ENCODE measurements around the gene EFNA5.

Gene EFNA5

GRCh38 chr5:107676702-107677101 is 6.0 kb upstream of the EFNA5 start (continued):
- TF ChIP-seq BCL11B (tag by site-specific recombination; IDR thresholded peaks at IDR 0.05; ENCODE audit: low read depth) = no peak
- no peak for TF ChIP-seq ZNF513 (tag by site-specific recombination; IDR thresholded peaks at IDR 0.05)
- no peak for TF ChIP-seq ZSCAN30 (tag by site-specific recombination; IDR thresholded peaks at IDR 0.05)
- no peak for TF ChIP-seq ZNF549 (tag by site-specific recombination; IDR thresholded peaks at IDR 0.05)
- TF ChIP-seq GLI2 (tag by site-specific recombination; IDR thresholded peaks at IDR 0.05; ENCODE audit: borderline replicate concordance, low read depth) = no peak
- TF ChIP-seq ZNF530 (tag by site-specific recombination; IDR thresholded peaks at IDR 0.05; ENCODE audit: low read depth) = no peak
- TF ChIP-seq ZBTB20 (tag by site-specific recombination; IDR thresholded peaks at IDR 0.05) = no peak
- no peak for TF ChIP-seq HOXA7 (CRISPR knock-in tag; IDR thresholded peaks at IDR 0.05; ENCODE audit: borderline replicate concordance)
- no peak for TF ChIP-seq ZNF488 (tag by site-specific recombination; IDR thresholded peaks at IDR 0.05)
- TF ChIP-seq SP2 (tag by site-specific recombination; IDR thresholded peaks at IDR 0.05) = no peak

- ChIA-PET CTCF (interaction anchor here (1.0 to 1.3 kb wide), 4 partner anchors 14 to 1220 kb away, joined by 3 to 4 read pairs (median 3); no protein-coding TSS in a partner anchor), POLR2A (no interaction called here)
- H3K9me3 ChIP-seq (ENCODE audit: control insufficient read depth, insufficient read depth, low read depth, low read length) = no peaks in the 10 kb centered on the region
- TF ChIP-seq SP2 (tag by site-specific recombination; IDR thresholded peaks at IDR 0.05) = no peak
- peak; percentile 44; the same call in 1 of the 2 replicates for TF ChIP-seq EGR2 (tag by site-specific recombination; IDR thresholded peaks at IDR 0.05; ENCODE audit: low read depth)
- peak; percentile 35 for TF ChIP-seq ZFHX2 (tag by site-specific recombination; conservative IDR thresholded peaks at IDR 0.05)
- H3K36me3 ChIP-seq (ENCODE audit: control insufficient read depth in 2 of 2, insufficient read depth in 1 of 2, low read length in 2 of 2) = no peaks in the 10 kb centered on the region
- no peak overlapping the region for H3K27ac ChIP-seq (ENCODE audit: extremely low read depth, low read depth, low read length)
- H3K4me1 ChIP-seq (ENCODE audit: control insufficient read depth, insufficient read depth, low read length) = no peaks in the 10 kb centered on the region
- no peak overlapping the region for H3K4me3 ChIP-seq (ENCODE audit: low read depth, low read length)
Measured at GRCh38 chr5:107675201-107675600, 4.5 kb upstream of the EFNA5 start.

- ChIA-PET CTCF (interaction anchor here (0.6 to 1.5 kb wide), 10 partner anchors 14 to 1478 kb away, joined by 3 to 5 read pairs (median 4); no protein-coding TSS in a partner anchor), POLR2A (no interaction called here)
- no peaks in the 10 kb centered on the region for H3K9me3 ChIP-seq (ENCODE audit: control insufficient read depth, insufficient read depth, low read depth, low read length)
- no peak overlapping the region for H3K4me3 ChIP-seq (ENCODE audit: low read depth, low read length)
- H3K4me1 ChIP-seq (ENCODE audit: control insufficient read depth, insufficient read depth, low read length) = no peaks in the 10 kb centered on the region
- TF ChIP-seq ZSCAN18 (tag by site-specific recombination; IDR thresholded peaks at IDR 0.05) (no peak), YY2 (tag by site-specific recombination; IDR thresholded peaks at IDR 0.05) (no peak), ZNF664 (tag by site-specific recombination; IDR thresholded peaks at IDR 0.05) (no peak), ZNF19 (tag by site-specific recombination; IDR thresholded peaks at IDR 0.05; ENCODE audit: low read depth) (no peak), SP2 (tag by site-specific recombination; IDR thresholded peaks at IDR 0.05) (no peak), PATZ1 (tag by site-specific recombination; IDR thresholded peaks at IDR 0.05) (no peak), ZBTB20 (tag by site-specific recombination; IDR thresholded peaks at IDR 0.05) (no peak), ZNF2 (tag by site-specific recombination; IDR thresholded peaks at IDR 0.05) (no peak), ZNF791 (tag by site-specific recombination; IDR thresholded peaks at IDR 0.05) (no peak), MEIS1 (CRISPR knock-in tag; IDR thresholded peaks at IDR 0.05; ENCODE audit: borderline replicate concordance) (no peak), ZFP37 (tag by site-specific recombination; IDR thresholded peaks at IDR 0.05) (no peak), ZNF112 (tag by site-specific recombination; IDR thresholded peaks at IDR 0.05) (no peak), ZNF132 (tag by site-specific recombination; IDR thresholded peaks at IDR 0.05; ENCODE audit: borderline replicate concordance) (no peak), ZNF629 (tag by site-specific recombination; IDR thresholded peaks at IDR 0.05) (no peak), ZNF280C (tag by site-specific recombination; IDR thresholded peaks at IDR 0.05) (no peak), ZNF292 (tag by site-specific recombination; IDR thresholded peaks at IDR 0.05; ENCODE audit: borderline replicate concordance, low read depth) (no peak), KLF7 (tag by site-specific recombination; IDR thresholded peaks at IDR 0.05; ENCODE audit: borderline replicate concordance) (no peak)
- no peak overlapping the region for H3K27ac ChIP-seq (ENCODE audit: extremely low read depth, low read depth, low read length)
- H3K36me3 ChIP-seq (ENCODE audit: control insufficient read depth in 2 of 2, insufficient read depth in 1 of 2, low read length in 2 of 2) = no peaks in the 10 kb centered on the region
Measured at GRCh38 chr5:107674655-107675054, 3.9 kb upstream of the EFNA5 start.

Measured in HEK293 (cell line).